Left renal pelvis (tissue), 4 donors: Measurements from ENCODE around the gene LPCAT3. TPM values are rescaled to one million over a fixed set of nuclear protein-coding genes. Genes with fewer than 3 reads are reported as not detected.
"Not testable (repeated sequence)": the region's sequence is repeated elsewhere in the genome, so short reads cannot be mapped to it uniquely, and the experiment has no call there.

Experiments
- DNase-seq, 4 donors: peaks; one replicate each; pipeline ENCODE4 v3.0.0-alpha.2; 2013; ENCODE audit warnings: low read depth in 4 of 4, low spot score in 3 of 4
- polyA plus RNA-seq, 4 donors: library from polyadenylated mRNA; unstranded; fragments of 120-200 nt; gene quantifications; one replicate each; pipeline ENCODE4 v1.2.1, GENCODE V29; 2013; ENCODE audit not compliant: insufficient read length in 4 of 4

LPCAT3 gene
- 10 to 100 TPM; 33.8 to 67.5 (median 57.9) TPM for polyA plus RNA-seq

GRCh38 chr12:7018350-7019042 lies at the start of gene LPCAT3:
LPCAT3 (minus strand) TSS chr12:7018476; CDS start chr12:7018424, 52 bp downstream.
- peak; percentile 88 to 92 (median 90) for DNase-seq

- no peak for DNase-seq
These were observed 48.8 kb upstream of the LPCAT3 start for GRCh38 chr12:7067096-7067495.

- no peak for DNase-seq
These were observed 48.3 kb upstream of the LPCAT3 start for GRCh38 chr12:7066596-7066995.

- DNase-seq: no peak
These were observed 46.9 kb upstream of the LPCAT3 start for GRCh38 chr12:7065073-7065623.

GRCh38 chr12:7064516-7064915 lies 46.2 kb upstream of the LPCAT3 start:
- DNase-seq: no peak

- no peak for DNase-seq
These were observed 43.3 kb upstream of the LPCAT3 start for GRCh38 chr12:7061596-7061995.

GRCh38 chr12:7061138-7061537 lies 42.9 kb upstream of the LPCAT3 start:
- no peak for DNase-seq

GRCh38 chr12:7060353-7060954 lies 42.2 kb upstream of the LPCAT3 start, which contains the start of gene C1S:
C1S (plus strand) TSS chr12:7060718; CDS start chr12:7061913, 1,195 bp downstream.
- peak; percentile 56 to 80 (median 76) for DNase-seq

GRCh38 chr12:7059780-7060179 lies 41.5 kb upstream of the LPCAT3 start:
- no peak for DNase-seq

- DNase-seq: no peak
These were observed 40.6 kb upstream of the LPCAT3 start for GRCh38 chr12:7058850-7059395.

GRCh38 chr12:7058163-7058845 lies 40.0 kb upstream of the LPCAT3 start:
- DNase-seq: no peak

GRCh38 chr12:7055736-7056135 lies 37.5 kb upstream of the LPCAT3 start:
- not testable (repeated sequence) for DNase-seq

GRCh38 chr12:7054925-7055324 lies 36.6 kb upstream of the LPCAT3 start:
- DNase-seq: no peak

GRCh38 chr12:7049973-7050372 lies 31.7 kb upstream of the LPCAT3 start:
- DNase-seq: not testable (repeated sequence)

- DNase-seq: not testable (repeated sequence)
These were observed 31.2 kb upstream of the LPCAT3 start for GRCh38 chr12:7049445-7049951.

- DNase-seq: no peak
These were observed 29.0 kb upstream of the LPCAT3 start for GRCh38 chr12:7047306-7047705.

- DNase-seq: no peak
These were observed 28.3 kb upstream of the LPCAT3 start for GRCh38 chr12:7046383-7047105.

- DNase-seq: no peak
These were observed 27.6 kb upstream of the LPCAT3 start for GRCh38 chr12:7045913-7046312.

- DNase-seq: no peak
These were observed 24.6 kb upstream of the LPCAT3 start for GRCh38 chr12:7042842-7043241.

GRCh38 chr12:7039403-7039802 lies 21.1 kb upstream of the LPCAT3 start:
- DNase-seq: no peak
